ENCODE measurements around the gene RBBP8.
"Not testable (repeated sequence)": the region's sequence is repeated elsewhere in the genome, so short reads cannot be mapped to it uniquely, and the experiment has no call there.

Gene RBBP8

DNA sequence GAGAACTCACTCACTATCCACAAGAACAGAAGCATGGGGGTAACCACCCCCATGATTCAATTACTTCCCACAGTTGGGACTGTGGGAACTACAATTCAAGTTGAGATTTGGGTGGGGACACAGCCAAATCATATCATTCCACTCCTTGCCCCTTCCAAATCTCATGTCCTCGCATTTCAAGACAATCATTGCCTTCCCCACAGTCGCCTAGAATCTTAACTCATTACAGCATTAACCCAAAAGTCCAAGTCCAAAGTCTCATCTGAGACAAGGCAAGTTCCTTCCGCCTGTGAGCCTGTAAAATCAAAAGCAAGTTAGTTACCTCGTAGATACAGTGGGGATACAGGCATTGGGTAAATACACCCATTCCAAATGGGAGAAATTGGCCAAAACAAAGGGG, 20.9 kb downstream of the RBBP8 start:
- H3K4me1 Mint-ChIP-seq (ENCODE audit: low read depth in 2 of 2); H3K36me3 Mint-ChIP-seq (ENCODE audit: insufficient read depth); DNase-seq; H3K27ac Mint-ChIP-seq; H3K4me3 Mint-ChIP-seq; H3K9me3 Mint-ChIP-seq; H3K27me3 Mint-ChIP-seq; ATAC-seq (replicated peaks): not testable (repeated sequence)

DNA sequence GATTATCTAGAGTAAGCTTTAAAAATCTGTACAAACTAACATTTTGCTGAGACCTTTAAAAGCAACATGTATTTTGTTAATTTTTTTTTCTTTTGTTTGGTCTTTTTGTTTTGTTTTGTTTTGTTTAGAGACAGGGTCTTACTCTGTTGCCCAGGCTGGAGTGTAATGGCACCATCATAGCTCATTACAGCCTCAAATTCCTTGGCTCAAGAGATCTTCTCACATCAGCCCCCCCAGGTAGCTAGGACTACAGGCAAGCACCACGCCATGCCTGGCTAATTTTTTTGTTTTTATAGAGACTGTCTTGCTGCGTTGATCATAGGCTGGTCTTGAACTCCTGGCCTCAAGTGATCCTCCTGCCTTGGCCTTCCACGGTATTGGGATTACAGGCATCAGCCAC, 23.1 kb downstream of the RBBP8 start:
- DNase-seq (no peak), ATAC-seq (replicated peaks) (no peak)
- Mint-ChIP-seq H3K9me3 (no peaks in the 10 kb centered on the region), H3K4me1 (ENCODE audit: low read depth in 2 of 2) (peaks cover 0 to 5% of the 10 kb centered on the region in 2 donors), H3K27ac (no peak overlapping the region), H3K27me3 (no peaks in the 10 kb centered on the region), H3K36me3 (ENCODE audit: insufficient read depth) (no peaks in the 10 kb centered on the region), H3K4me3 (no peak overlapping the region)

DNA sequence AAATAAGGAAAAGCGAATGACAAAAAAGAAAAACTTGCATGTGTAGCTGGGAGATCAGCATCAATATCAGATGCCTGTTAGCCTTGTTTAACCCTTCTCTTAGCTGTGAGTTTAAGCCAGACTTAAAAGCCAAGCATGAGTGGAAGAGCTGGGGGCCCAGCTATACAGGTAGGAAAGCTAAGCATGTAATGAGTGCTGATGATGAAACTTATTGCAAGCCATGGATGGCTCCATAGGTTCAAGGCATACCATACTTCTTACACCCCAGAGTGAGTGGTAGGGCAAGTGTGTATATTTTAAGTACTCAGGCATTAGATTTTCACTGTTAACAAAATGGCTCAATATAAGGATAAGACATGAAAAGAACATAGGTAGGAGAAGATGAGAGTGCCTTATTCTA, 28.0 kb downstream of the RBBP8 start:
- Mint-ChIP-seq H3K27ac (no peak overlapping the region), H3K9me3 (no peaks in the 10 kb centered on the region), H3K4me1 (ENCODE audit: low read depth in 2 of 2) (peaks cover 0 to 5% of the 10 kb centered on the region in 2 donors), H3K27me3 (no peaks in the 10 kb centered on the region), H3K36me3 (ENCODE audit: insufficient read depth) (no peaks in the 10 kb centered on the region), H3K4me3 (no peak overlapping the region)
- ATAC-seq (replicated peaks) (no peak), DNase-seq (no peak)

DNA sequence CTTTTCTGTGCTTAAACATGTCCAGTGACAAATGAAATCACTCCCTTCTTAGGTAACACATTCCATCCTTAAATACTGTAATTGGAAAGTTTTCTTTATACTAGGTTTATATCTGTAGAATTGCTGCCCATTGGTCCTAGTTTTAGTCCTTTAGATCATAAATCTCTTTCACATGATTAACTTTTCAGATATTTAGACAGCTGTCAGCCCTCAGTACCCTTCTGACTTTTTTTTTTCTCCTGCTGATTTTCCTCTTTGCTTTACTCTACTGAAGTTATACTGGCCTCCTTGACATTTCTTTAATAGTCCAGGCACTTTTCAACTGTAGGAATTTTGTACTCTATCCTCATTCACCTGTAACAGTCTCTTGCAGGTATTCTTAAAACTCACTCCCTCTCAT, 28.9 kb downstream of the RBBP8 start:
- Mint-ChIP-seq H3K27me3 (no peaks in the 10 kb centered on the region), H3K36me3 (ENCODE audit: insufficient read depth) (no peaks in the 10 kb centered on the region), H3K4me3 (no peak overlapping the region), H3K4me1 (ENCODE audit: low read depth in 2 of 2) (peaks cover 0 to 5% of the 10 kb centered on the region in 2 donors), H3K9me3 (no peaks in the 10 kb centered on the region), H3K27ac (no peak overlapping the region)
- ATAC-seq (replicated peaks) = no peak
- DNase-seq = no peak

DNA sequence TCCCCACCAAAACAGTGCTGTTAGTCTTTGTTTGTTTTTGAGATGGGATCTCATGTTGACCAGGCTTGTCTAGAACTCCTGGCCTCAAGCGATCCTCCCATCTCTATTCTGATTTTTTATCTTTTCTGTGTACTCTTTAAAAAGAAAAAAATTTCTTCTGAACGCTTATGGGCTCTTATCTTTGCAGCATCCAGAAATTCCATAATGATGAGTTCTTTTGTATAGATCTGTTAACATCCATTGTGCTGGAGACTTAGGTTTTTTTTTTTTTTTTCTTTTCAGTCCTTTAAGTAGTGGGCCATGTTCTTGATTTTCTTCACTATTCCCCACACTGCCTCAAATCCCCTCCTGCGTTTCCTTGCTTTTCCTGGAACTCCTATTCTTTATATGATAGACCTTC, 31.0 kb downstream of the RBBP8 start:
- Mint-ChIP-seq H3K27ac (no peak overlapping the region), H3K27me3 (no peaks in the 10 kb centered on the region), H3K36me3 (ENCODE audit: insufficient read depth) (peaks cover 4% of the 10 kb centered on the region), H3K4me1 (ENCODE audit: low read depth in 2 of 2) (no peaks in the 10 kb centered on the region), H3K4me3 (no peak overlapping the region), H3K9me3 (no peaks in the 10 kb centered on the region)
- ATAC-seq (replicated peaks) (no peak), DNase-seq (no peak)

DNA sequence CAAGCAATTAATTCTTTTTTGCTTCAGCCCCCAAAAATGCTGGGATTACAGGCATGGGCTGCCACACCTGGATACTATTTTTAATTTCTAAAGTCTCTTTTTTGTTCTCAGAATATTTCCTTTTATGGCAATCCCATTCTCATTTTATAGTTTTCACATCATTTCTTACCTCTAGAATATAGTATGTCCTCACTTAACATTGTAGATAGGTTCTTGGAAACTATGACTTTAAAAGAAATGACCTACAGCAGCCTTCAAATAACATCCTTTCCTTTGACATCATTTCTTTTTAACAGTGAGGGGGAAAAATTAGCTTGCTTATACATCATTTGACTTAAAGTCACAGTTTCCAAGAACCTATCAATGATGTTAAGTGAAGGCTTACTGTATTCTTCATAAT, 31.6 kb downstream of the RBBP8 start:
- Mint-ChIP-seq H3K4me3 (no peak overlapping the region), H3K4me1 (ENCODE audit: low read depth in 2 of 2) (no peaks in the 10 kb centered on the region), H3K27ac (no peak overlapping the region), H3K36me3 (ENCODE audit: insufficient read depth) (peaks cover 4% of the 10 kb centered on the region), H3K27me3 (no peaks in the 10 kb centered on the region), H3K9me3 (no peaks in the 10 kb centered on the region)
- DNase-seq = no peak
- no peak for ATAC-seq (replicated peaks)

DNA sequence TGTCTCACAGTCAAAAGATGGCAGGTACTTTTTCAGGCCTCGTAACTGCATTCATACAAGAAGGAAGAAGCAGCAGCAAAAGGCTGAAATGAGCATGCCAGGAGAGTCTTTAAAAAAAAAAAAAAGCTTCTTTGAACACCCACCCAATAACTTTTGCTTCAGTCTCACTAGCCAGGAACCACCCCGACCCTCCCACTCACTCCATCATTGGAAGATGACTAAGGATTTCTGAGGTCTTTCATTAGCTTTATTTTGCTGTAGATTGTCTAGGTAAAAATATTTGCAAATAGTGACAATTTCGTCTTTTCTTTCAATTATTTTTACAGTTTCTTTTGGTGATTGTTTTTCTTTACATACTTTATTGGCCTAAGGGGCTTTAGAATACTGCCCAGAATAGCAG, 37.9 kb downstream of the RBBP8 start:
- H3K4me1 Mint-ChIP-seq (ENCODE audit: low read depth in 2 of 2) = no peaks in the 10 kb centered on the region
- ATAC-seq (replicated peaks) (no peak), DNase-seq (no peak)
- no peaks in the 10 kb centered on the region for H3K9me3 Mint-ChIP-seq
- H3K4me3 Mint-ChIP-seq = no peak overlapping the region
- H3K27ac Mint-ChIP-seq = no peak overlapping the region
- H3K36me3 Mint-ChIP-seq (ENCODE audit: insufficient read depth) = peaks cover 4% of the 10 kb centered on the region
- no peaks in the 10 kb centered on the region for H3K27me3 Mint-ChIP-seq

DNA sequence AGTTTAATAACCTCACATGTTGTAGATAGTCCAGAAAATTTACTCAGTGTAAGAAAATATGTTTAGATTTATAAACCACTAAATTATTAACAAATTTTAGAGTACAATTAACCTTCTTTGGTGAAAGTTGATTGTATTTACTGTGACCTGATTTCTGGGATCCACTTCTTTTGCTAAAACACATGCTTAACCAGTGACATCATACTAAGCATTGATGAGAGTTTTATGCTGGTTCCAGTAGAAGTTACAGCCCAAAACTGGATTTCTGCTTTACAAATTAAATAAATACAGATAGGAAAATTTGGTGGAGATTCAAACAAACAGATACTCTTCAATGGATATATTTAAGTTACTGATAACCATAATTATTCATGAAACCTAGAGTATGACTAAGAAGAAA, 40.9 kb downstream of the RBBP8 start:
- Mint-ChIP-seq H3K4me3 (no peak overlapping the region), H3K9me3 (no peaks in the 10 kb centered on the region), H3K36me3 (ENCODE audit: insufficient read depth) (no peaks in the 10 kb centered on the region), H3K27ac (no peak overlapping the region), H3K27me3 (no peaks in the 10 kb centered on the region), H3K4me1 (ENCODE audit: low read depth in 2 of 2) (peaks cover 0 to 3% of the 10 kb centered on the region in 2 donors)
- DNase-seq (no peak), ATAC-seq (replicated peaks) (no peak)

DNA sequence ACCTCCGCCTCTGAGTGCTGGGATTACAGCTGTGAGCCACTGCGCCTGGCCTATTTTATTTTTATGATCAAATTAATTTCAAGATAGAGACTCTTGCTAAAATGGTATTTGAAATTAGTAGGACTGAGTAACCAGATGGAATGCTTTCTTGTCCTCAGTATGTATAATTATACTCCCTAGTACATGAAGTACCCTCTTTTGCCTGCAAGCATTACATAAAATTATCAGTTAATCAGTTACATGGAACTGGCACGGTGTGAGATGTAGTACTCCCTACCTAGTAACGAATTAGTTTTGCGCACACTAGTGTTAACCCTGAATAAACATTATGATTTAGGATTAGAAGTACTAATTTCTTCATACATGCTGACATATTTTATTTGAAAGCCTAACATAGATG, 41.6 kb downstream of the RBBP8 start:
- no peak for ATAC-seq (replicated peaks)
- H3K4me3 Mint-ChIP-seq = no peak overlapping the region
- H3K36me3 Mint-ChIP-seq (ENCODE audit: insufficient read depth) = no peaks in the 10 kb centered on the region
- no peak overlapping the region for H3K27ac Mint-ChIP-seq
- H3K27me3 Mint-ChIP-seq = no peaks in the 10 kb centered on the region
- no peaks in the 10 kb centered on the region for H3K9me3 Mint-ChIP-seq
- peaks cover 0 to 3% of the 10 kb centered on the region in 2 donors for H3K4me1 Mint-ChIP-seq (ENCODE audit: low read depth in 2 of 2)
- DNase-seq = no peak

DNA sequence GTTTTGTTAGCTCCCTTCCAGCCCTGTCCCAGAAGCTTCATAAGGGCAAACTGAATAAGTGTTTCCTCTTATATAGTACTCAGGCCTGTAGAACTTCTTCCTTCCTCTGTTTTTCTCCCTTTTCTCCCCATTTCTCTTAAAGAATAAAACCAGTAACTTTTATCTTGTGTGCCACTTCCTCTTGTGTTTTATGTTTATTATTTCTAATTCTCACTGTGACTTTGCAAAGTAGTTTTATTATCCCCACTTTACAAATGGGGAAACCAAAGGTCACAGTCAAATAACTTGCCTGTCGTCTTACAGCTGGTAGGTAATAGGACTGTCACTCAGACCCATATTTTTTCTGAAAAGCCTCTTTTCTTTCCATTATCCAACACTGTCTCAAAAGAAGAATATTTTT, 42.4 kb downstream of the RBBP8 start:
- Mint-ChIP-seq H3K4me3 (no peak overlapping the region), H3K9me3 (no peaks in the 10 kb centered on the region), H3K36me3 (ENCODE audit: insufficient read depth) (no peaks in the 10 kb centered on the region), H3K27me3 (no peaks in the 10 kb centered on the region), H3K4me1 (ENCODE audit: low read depth in 2 of 2) (peaks cover 0 to 3% of the 10 kb centered on the region in 2 donors), H3K27ac (no peak overlapping the region)
- ATAC-seq (replicated peaks) = no peak
- no peak for DNase-seq

DNA sequence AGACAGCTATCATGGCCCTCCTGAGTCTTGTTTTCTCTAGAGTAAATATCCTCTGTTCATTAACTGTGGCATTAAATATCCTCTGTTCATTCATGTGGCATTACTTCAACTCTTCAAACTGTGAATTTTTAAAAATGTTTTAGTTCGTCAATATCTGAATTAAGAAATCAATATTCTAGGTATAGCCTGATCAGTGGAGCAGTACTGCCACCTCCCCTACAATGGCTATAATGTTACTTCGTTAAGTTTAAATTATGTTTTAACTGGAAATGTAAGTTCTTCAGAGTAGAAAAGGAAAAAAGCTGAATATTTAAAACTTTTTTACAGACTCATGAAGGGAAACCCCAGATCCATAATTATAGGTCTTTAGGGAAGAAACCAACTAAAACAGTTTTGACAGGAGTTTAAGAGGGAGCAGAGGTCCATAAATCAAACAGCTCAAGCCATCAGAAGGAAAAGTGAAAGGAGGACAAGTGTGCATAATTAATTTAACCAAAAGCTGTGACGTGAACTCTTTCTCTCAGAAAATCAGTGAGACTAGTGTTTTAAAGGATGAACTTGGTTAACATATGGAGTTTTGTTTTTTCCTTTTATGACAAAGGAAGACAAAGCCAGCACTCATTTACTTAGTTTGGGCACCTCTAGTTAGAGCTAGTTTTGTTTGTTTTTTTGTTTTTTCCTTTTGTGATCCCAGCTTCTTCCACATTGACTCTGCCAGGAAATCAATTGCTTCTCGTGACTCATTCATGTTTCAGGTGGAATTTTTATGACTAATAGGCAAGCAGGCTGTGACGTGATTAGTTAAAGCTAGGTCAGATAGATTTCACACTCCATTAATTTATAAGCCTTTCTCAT, 44.9 kb downstream of the RBBP8 start:
- ATAC-seq (replicated peaks) = no peak
- Mint-ChIP-seq H3K27me3 (no peaks in the 10 kb centered on the region), H3K36me3 (ENCODE audit: insufficient read depth) (no peaks in the 10 kb centered on the region), H3K4me1 (ENCODE audit: low read depth in 2 of 2) (peaks cover 0 to 3% of the 10 kb centered on the region in 2 donors), H3K27ac (peak overlapping the region; percentile 19 to 46), H3K4me3 (peak overlapping the region in 1 of 2 donors; percentile 6), H3K9me3 (no peaks in the 10 kb centered on the region)
- DNase-seq = no peak

DNA sequence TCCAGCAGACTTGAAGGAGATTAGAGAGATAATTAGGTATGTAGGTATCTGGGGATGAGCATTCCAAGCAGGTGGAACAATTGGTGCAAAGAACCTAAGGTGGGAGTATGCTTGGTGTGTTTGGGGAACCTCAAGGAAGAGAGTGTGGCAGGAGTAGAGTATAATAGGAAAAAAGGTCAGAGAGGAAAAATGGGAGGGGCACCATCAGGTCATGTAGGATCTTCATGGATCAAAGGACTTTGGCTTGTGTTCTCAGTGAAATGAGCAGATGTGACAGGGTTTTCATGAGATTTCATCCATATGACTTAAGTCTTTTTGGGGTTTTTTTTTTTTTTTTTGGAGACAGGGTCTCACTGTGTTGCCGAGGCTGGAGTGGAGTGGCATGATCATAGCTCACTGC, 47.3 kb downstream of the RBBP8 start:
- peaks cover 0 to 3% of the 10 kb centered on the region in 2 donors for H3K4me1 Mint-ChIP-seq (ENCODE audit: low read depth in 2 of 2)
- no peak overlapping the region for H3K4me3 Mint-ChIP-seq
- DNase-seq (no peak), ATAC-seq (replicated peaks) (no peak)
- H3K36me3 Mint-ChIP-seq (ENCODE audit: insufficient read depth) = no peaks in the 10 kb centered on the region
- no peaks in the 10 kb centered on the region for H3K9me3 Mint-ChIP-seq
- no peaks in the 10 kb centered on the region for H3K27me3 Mint-ChIP-seq
- no peak overlapping the region for H3K27ac Mint-ChIP-seq

DNA sequence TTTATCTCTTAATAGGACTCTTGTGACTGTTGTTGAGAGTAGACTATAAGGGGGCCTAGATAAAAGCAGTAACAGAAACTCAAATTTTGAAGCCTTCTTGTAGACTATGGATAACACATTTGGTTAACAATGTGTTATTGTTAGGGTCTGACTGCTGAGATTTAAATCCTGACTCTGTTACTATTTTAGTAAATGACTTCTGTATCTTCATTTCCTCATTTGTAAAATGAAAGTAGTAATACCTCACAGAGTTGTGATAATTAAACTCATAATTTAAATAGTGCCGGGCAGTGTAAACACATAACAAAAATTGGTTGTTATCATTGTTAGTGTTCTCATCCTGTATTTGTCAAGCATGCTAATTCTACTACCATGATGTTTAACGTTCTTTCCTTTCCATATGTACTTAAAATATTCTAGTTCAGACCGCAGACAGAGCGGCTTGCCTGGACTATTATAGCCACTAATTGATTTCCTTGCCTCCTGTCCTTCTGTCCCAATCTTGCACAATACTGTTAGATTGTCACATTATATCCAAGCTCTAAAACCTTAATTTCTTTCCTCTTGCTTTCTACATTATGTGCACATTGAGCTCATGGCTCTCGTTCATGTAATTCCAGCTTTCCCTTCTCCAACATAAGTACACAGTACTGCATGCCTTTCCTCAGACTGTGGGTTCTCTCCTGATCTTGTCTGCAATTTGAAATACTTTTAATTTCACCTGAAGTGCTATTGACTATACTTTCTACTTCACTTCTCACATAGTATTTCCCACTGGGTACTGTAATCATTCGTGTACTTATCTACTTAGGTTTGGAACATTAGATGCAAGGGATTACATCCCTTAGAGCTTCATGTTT, 48.4 kb downstream of the RBBP8 start:
- H3K27ac Mint-ChIP-seq = no peak overlapping the region
- no peak for DNase-seq
- H3K4me3 Mint-ChIP-seq = no peak overlapping the region
- H3K4me1 Mint-ChIP-seq (ENCODE audit: low read depth in 2 of 2) = peaks cover 0 to 3% of the 10 kb centered on the region in 2 donors
- no peaks in the 10 kb centered on the region for H3K27me3 Mint-ChIP-seq
- no peak for ATAC-seq (replicated peaks)
- no peaks in the 10 kb centered on the region for H3K36me3 Mint-ChIP-seq (ENCODE audit: insufficient read depth)
- no peaks in the 10 kb centered on the region for H3K9me3 Mint-ChIP-seq

DNA sequence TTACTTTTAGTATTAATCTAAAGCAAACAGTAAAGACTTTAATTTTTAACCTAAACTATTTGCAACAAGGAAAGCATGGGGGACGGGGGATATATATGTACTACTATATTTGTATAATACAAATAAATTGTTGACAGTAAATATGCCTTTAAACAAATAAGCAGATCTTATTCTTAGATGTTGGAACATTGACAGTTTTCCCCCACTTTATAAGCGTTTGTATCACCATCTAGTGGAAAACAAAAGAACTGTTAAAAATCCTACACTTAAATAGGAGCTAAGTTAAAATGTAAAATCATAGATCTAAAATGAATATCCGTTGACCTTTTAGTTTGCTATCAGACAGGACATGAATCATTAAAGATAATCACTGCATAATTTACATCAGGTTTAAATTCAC, 50.0 kb downstream of the RBBP8 start:
- H3K27me3 Mint-ChIP-seq = no peaks in the 10 kb centered on the region
- no peaks in the 10 kb centered on the region for H3K36me3 Mint-ChIP-seq (ENCODE audit: insufficient read depth)
- no peaks in the 10 kb centered on the region for H3K9me3 Mint-ChIP-seq
- no peak overlapping the region for H3K27ac Mint-ChIP-seq
- no peak overlapping the region for H3K4me3 Mint-ChIP-seq
- H3K4me1 Mint-ChIP-seq (ENCODE audit: low read depth in 2 of 2) = no peaks in the 10 kb centered on the region
- DNase-seq (no peak), ATAC-seq (replicated peaks) (no peak)
